HEK293T (cell line): ENCODE results near the gene CAMSAP3.

Experiments
- CTCF ChIA-PET: fragments of 350-600 bp; formaldehyde crosslinking; extraction: SDS; loops from one replicate; lab custom pipeline; 2021; ENCODE audit warnings: antibody characterized with exemption, inconsistent platforms; lab: Yijun Ruan, JAX
- POLR2A ChIA-PET: fragments of 350-600 bp; formaldehyde crosslinking; extraction: SDS; loops from one replicate; lab custom pipeline; 2020; ENCODE audit warnings: antibody characterized with exemption, inconsistent platforms; lab: Yijun Ruan, JAX
- DNase-seq: peaks from one replicate; pipeline ENCODE4 v3.0.0; 2012; ENCODE audit warnings: mixed read lengths; ENCODE audit errors: extremely low spot score
- ARNT ChIP-seq: fragments of 450-650 bp; IDR thresholded peaks from 2 replicates; pipeline ENCODE4 v1.6.1; 2017; ENCODE audit warnings: mild to moderate bottlenecking
- BHLHE40 ChIP-seq: fragments of 450-650 bp; IDR thresholded peaks from 2 replicates; pipeline ENCODE4 v1.6.1; 2016; ENCODE audit warnings: mild to moderate bottlenecking, moderate library complexity, borderline replicate concordance
- CTBP1 ChIP-seq: fragments of 450-650 bp; IDR thresholded peaks from 2 replicates; pipeline ENCODE4 v1.6.1; 2016; ENCODE audit warnings: borderline replicate concordance
- ELF4 ChIP-seq: fragments of 450-650 bp; IDR thresholded peaks from 2 replicates; pipeline ENCODE4 v1.6.1; 2017; ENCODE audit warnings: antibody characterized with exemption
- FOXA1 ChIP-seq: fragments of 450-650 bp; IDR thresholded peaks from 2 replicates; pipeline ENCODE4 v1.6.1; 2016; ENCODE audit warnings: mild to moderate bottlenecking
- FOXK2 ChIP-seq: fragments of 450-650 bp; IDR thresholded peaks from 2 replicates; pipeline ENCODE4 v1.6.1; 2016; ENCODE audit warnings: mild to moderate bottlenecking
- FOXM1 ChIP-seq: fragments of 450-650 bp; IDR thresholded peaks from 2 replicates; pipeline ENCODE4 v1.6.1; 2017; ENCODE audit warnings: mild to moderate bottlenecking, borderline replicate concordance
- HDGF ChIP-seq: fragments of 450-650 bp; IDR thresholded peaks from 2 replicates; pipeline ENCODE4 v1.6.1; 2017; ENCODE audit warnings: antibody characterized with exemption, borderline replicate concordance
- L3MBTL2 ChIP-seq: fragments of 450-650 bp; conservative IDR thresholded peaks from 2 replicates; pipeline ENCODE4 v1.6.1; 2016; ENCODE audit warnings: mild to moderate bottlenecking
- LEF1 ChIP-seq: fragments of 450-650 bp; IDR thresholded peaks from 2 replicates; pipeline ENCODE4 v1.6.1; 2017; ENCODE audit warnings: mild to moderate bottlenecking, borderline replicate concordance
- NFRKB ChIP-seq: fragments of 450-650 bp; IDR thresholded peaks from 2 replicates; pipeline ENCODE4 v1.6.1; 2016; ENCODE audit warnings: mild to moderate bottlenecking, moderate library complexity
- PKNOX1 ChIP-seq: fragments of 450-650 bp; IDR thresholded peaks from 2 replicates; pipeline ENCODE4 v1.6.1; 2016
- SP1 ChIP-seq: fragments of 450-650 bp; IDR thresholded peaks from 2 replicates; pipeline ENCODE4 v1.6.1; 2017
- SUZ12 ChIP-seq: fragments of 450-650 bp; IDR thresholded peaks from 2 replicates; pipeline ENCODE4 v1.6.1; 2016; ENCODE audit warnings: mild to moderate bottlenecking
- TARDBP ChIP-seq: fragments of 450-650 bp; IDR thresholded peaks from 2 replicates; pipeline ENCODE4 v1.6.1; 2016
- ZNF384 ChIP-seq: fragments of 450-650 bp; IDR thresholded peaks from 2 replicates; pipeline ENCODE4 v1.6.1; 2016

Gene CAMSAP3

GRCh38 chr19:7645163-7645562, 49.5 kb downstream of the CAMSAP3 start:
- POLR2A ChIA-PET, result no interaction called here
- no peak for TF ChIP-seq BHLHE40
- TF ChIP-seq SUZ12, result no peak
- TF ChIP-seq SP1, result no peak
- no peak for TF ChIP-seq TARDBP
- no peak for TF ChIP-seq ELF4
- no peak for TF ChIP-seq FOXM1
- TF ChIP-seq ARNT, result no peak
- no peak for TF ChIP-seq ZNF384
- no peak for TF ChIP-seq FOXA1
- TF ChIP-seq NFRKB, result no peak
- TF ChIP-seq CTBP1, result no peak
- no peak for TF ChIP-seq L3MBTL2
- CTCF ChIA-PET, result interaction anchor here (0.8 kb wide), 1 partner anchor 36 kb away, joined by 3 read pairs; the partner anchor contains the start of gene TRAPPC5
- DNase-seq, result no peak

GRCh38 chr19:7645656-7646425, 50.2 kb downstream of the CAMSAP3 start:
- CTCF ChIA-PET, result no interaction called here
- DNase-seq, result no peak
- POLR2A ChIA-PET, result no interaction called here
- TF ChIP-seq NFRKB (no peak), TARDBP (no peak), ELF4 (no peak)

GRCh38 chr19:7646426-7646700, 50.7 kb downstream of the CAMSAP3 start:
- TF ChIP-seq NFRKB (no peak), CTBP1 (no peak), PKNOX1 (no peak), FOXA1 (no peak), ZNF384 (no peak), L3MBTL2 (no peak), SUZ12 (no peak), BHLHE40 (no peak), HDGF (no peak), FOXM1 (no peak), TARDBP (no peak), FOXK2 (no peak), ELF4 (no peak), ARNT (no peak), LEF1 (no peak), SP1 (no peak)
- ChIA-PET CTCF (no interaction called here), POLR2A (no interaction called here)
- DNase-seq, result no peak

- DNase-seq, result no peak
- ChIA-PET POLR2A (no interaction called here), CTCF (no interaction called here)
- TF ChIP-seq ARNT, result no peak
- no peak for TF ChIP-seq PKNOX1
- no peak for TF ChIP-seq SP1
- TF ChIP-seq LEF1, result no peak
- TF ChIP-seq ZNF384, result no peak
- no peak for TF ChIP-seq BHLHE40
- TF ChIP-seq HDGF, result no peak
- no peak for TF ChIP-seq TARDBP
- TF ChIP-seq FOXK2, result no peak
Measured at GRCh38 chr19:7647156-7647555, 51.5 kb downstream of the CAMSAP3 start.

GRCh38 chr19:7648265-7649014, 52.8 kb downstream of the CAMSAP3 start:
- CTCF ChIA-PET, result no interaction called here
- DNase-seq, result no peak
- TF ChIP-seq ELF4 (no peak), SUZ12 (no peak), LEF1 (no peak), ARNT (no peak), HDGF (no peak), L3MBTL2 (no peak), FOXA1 (no peak), FOXK2 (no peak), NFRKB (no peak), CTBP1 (no peak), ZNF384 (no peak), SP1 (no peak), BHLHE40 (no peak), PKNOX1 (no peak), TARDBP (no peak), FOXM1 (no peak)
- POLR2A ChIA-PET, result interaction anchor here (1.2 kb wide), 1 partner anchor 11 kb away, joined by 3 read pairs; no protein-coding TSS in a partner anchor

- ChIA-PET CTCF (no interaction called here), POLR2A (no interaction called here)
- no peak for TF ChIP-seq ARNT
- no peak for TF ChIP-seq SP1
- no peak for TF ChIP-seq ELF4
- no peak for TF ChIP-seq NFRKB
- no peak for TF ChIP-seq SUZ12
- no peak for TF ChIP-seq PKNOX1
- no peak for TF ChIP-seq LEF1
- DNase-seq, result no peak
Measured at GRCh38 chr19:7650148-7650547, 54.5 kb downstream of the CAMSAP3 start.
